ENCODE measurements around the gene EWSR1. TPM values are rescaled to one million over a fixed set of nuclear protein-coding genes. Genes with fewer than 3 reads are reported as not detected.

Gene EWSR1
- total RNA-seq, 6 experiments from 2014 or later = 200 to 291 (median 270) TPM

GRCh38 chr22:29329581-29329980 lies 61.5 kb downstream of the EWSR1 start:
- Mint-ChIP-seq H3K36me3 (ENCODE audit: low read depth) (no peaks in the 10 kb centered on the region; the same call in 1 of the 2 replicates), H3K4me3 (no peak overlapping the region), H3K27ac (peak overlapping the region; percentile 36; the same call in 1 of the 2 replicates), H3K9me3 (no peaks in the 10 kb centered on the region), H3K27me3 (ENCODE audit: insufficient read depth) (peaks cover 2% of the 10 kb centered on the region; the same call in 1 of the 2 replicates), H3K4me1 (ENCODE audit: low read depth) (peaks cover 20% of the 10 kb centered on the region)
- no peak for DNase-seq
- TF ChIP-seq CTCF (IDR thresholded peaks at IDR 0.05) = no peak

- Mint-ChIP-seq H3K36me3 (ENCODE audit: low read depth) (no peaks in the 10 kb centered on the region; the same call in 1 of the 2 replicates), H3K27ac (peak overlapping the region; percentile 84), H3K9me3 (no peaks in the 10 kb centered on the region), H3K4me3 (no peak overlapping the region), H3K27me3 (ENCODE audit: insufficient read depth) (peaks cover 2% of the 10 kb centered on the region; the same call in 1 of the 2 replicates), H3K4me1 (ENCODE audit: low read depth) (peaks cover 20% of the 10 kb centered on the region)
- TF ChIP-seq CTCF (IDR thresholded peaks at IDR 0.05) = no peak
- DNase-seq = no peak
These were observed 62.2 kb downstream of the EWSR1 start for GRCh38 chr22:29330291-29330690.

GRCh38 chr22:29330753-29331152 lies 62.7 kb downstream of the EWSR1 start:
- H3K36me3 Mint-ChIP-seq (ENCODE audit: low read depth) = no peaks in the 10 kb centered on the region; the same call in 1 of the 2 replicates
- H3K4me1 Mint-ChIP-seq (ENCODE audit: low read depth) = peaks cover 20% of the 10 kb centered on the region
- peak; percentile 68 for DNase-seq
- peak overlapping the region; percentile 22; the same call in 1 of the 2 replicates for H3K4me3 Mint-ChIP-seq
- H3K27me3 Mint-ChIP-seq (ENCODE audit: insufficient read depth) = peaks cover 2% of the 10 kb centered on the region; the same call in 1 of the 2 replicates
- no peak for TF ChIP-seq CTCF (IDR thresholded peaks at IDR 0.05)
- H3K27ac Mint-ChIP-seq = peak overlapping the region; percentile 84
- H3K9me3 Mint-ChIP-seq = no peaks in the 10 kb centered on the region

- Mint-ChIP-seq H3K36me3 (ENCODE audit: low read depth) (no peaks in the 10 kb centered on the region; the same call in 1 of the 2 replicates), H3K27me3 (ENCODE audit: insufficient read depth) (peaks cover 2% of the 10 kb centered on the region; the same call in 1 of the 2 replicates), H3K4me1 (ENCODE audit: low read depth) (peaks cover 20% of the 10 kb centered on the region), H3K27ac (peak overlapping the region; percentile 84), H3K4me3 (peak overlapping the region; percentile 22; the same call in 1 of the 2 replicates), H3K9me3 (no peaks in the 10 kb centered on the region)
- DNase-seq = peak; percentile 9
- TF ChIP-seq CTCF (IDR thresholded peaks at IDR 0.05) = no peak
These were observed 63.1 kb downstream of the EWSR1 start for GRCh38 chr22:29331213-29331612.

- Mint-ChIP-seq H3K27ac (peak overlapping the region; percentile 84), H3K9me3 (no peaks in the 10 kb centered on the region)
- DNase-seq = no peak
These were observed 63.7 kb downstream of the EWSR1 start for GRCh38 chr22:29331658-29332300.

More at GRCh38 chr22:29331658-29332300, 63.7 kb downstream of the EWSR1 start:
- Mint-ChIP-seq H3K36me3 (ENCODE audit: low read depth) (no peaks in the 10 kb centered on the region; the same call in 1 of the 2 replicates), H3K27me3 (ENCODE audit: insufficient read depth) (peaks cover 2% of the 10 kb centered on the region; the same call in 1 of the 2 replicates), H3K4me1 (ENCODE audit: low read depth) (peaks cover 20% of the 10 kb centered on the region), H3K4me3 (no peak overlapping the region)
- TF ChIP-seq CTCF (IDR thresholded peaks at IDR 0.05) = no peak
